A172 (cell line): ENCODE results near the gene RAPGEF2. TPM values are rescaled to one million over a fixed set of nuclear protein-coding genes. Genes with fewer than 3 reads are reported as not detected.

Experiments
- DNase-seq: peaks from one replicate; pipeline ENCODE4 v3.0.0-alpha.2; 2015; ENCODE audit warnings: low spot score
- total RNA-seq: library from RNA; depleted of rRNA; stranded (reverse); fragments of >200 nt; shearing (Covaris generic); gene quantifications from 2 replicates; pipeline ENCODE4 v1.2.3, GENCODE V29; 2014

The RAPGEF2 gene
- total RNA-seq, 1 experiment from 2014 or later: 30.0 TPM

- no peak for DNase-seq
Observed at GRCh38 chr4:159131564-159131963, 28.7 kb downstream of the RAPGEF2 start.

GRCh38 chr4:159134429-159134828, 31.6 kb downstream of the RAPGEF2 start:
- no peak for DNase-seq

GRCh38 chr4:159137176-159137575, 34.3 kb downstream of the RAPGEF2 start:
- DNase-seq: no peak

DNA sequence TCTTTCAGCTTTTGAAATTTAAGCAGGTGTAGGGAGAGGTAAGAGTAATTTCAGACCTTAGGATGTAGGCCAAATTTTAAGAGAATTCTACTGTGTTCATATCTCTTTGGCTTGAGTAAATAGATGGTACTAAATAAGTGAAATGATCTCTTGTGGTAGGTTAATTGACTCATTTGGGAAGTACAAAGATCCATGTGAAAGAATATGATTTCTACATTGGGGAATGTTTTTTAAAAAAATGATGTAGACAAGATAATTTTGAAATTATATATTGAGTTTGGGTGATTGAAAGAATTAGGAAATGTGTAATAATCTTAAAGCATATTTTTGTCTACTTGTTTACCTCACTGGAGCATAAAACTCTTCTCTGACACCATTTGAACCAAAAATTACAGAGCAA, 35.6 kb downstream of the RAPGEF2 start:
- no peak for DNase-seq

- DNase-seq: no peak
Observed at GRCh38 chr4:159141193-159141592, 38.3 kb downstream of the RAPGEF2 start.

- DNase-seq: no peak
Observed at GRCh38 chr4:159142241-159142640, 39.4 kb downstream of the RAPGEF2 start.

DNA sequence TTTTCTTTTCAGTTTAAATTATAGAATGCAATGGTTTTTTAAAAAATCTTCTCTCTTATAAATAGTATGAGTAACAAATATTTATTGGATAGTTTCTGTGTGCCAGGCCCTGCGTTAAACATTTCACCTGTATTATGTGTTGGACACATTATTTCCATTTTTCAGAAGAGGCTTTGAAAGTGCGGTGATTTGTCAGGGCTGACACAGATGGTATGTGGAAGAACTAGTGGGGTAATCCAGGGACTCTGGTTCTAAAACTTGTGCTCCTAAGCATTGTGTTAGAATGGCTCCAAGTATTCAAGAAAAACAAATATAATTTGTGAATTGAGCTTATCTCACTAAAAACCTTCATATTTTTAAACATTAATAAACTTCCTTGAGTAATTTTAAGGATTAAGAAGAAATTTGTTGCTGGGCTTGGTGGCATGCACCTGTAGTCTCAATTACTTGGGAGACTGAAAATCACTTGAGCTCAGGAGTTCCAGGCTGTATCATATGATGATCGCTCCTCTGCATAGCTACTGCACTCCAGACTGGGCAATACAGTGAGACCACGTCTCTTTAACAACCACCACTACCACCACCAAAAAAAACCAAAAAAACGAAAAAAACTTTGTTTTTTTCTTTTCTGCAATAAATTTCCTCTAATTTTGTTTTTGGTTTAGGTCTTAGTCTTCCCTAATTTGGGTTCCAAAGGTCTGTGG, 40.0 kb downstream of the RAPGEF2 start:
- no peak for DNase-seq

GRCh38 chr4:159143687-159144086, 40.8 kb downstream of the RAPGEF2 start:
- DNase-seq: no peak

- DNase-seq: no peak
Observed at GRCh38 chr4:159144112-159144694, 41.3 kb downstream of the RAPGEF2 start.

- DNase-seq: no peak
Observed at GRCh38 chr4:159145318-159145991, 42.6 kb downstream of the RAPGEF2 start.

GRCh38 chr4:159145992-159146330, 43.1 kb downstream of the RAPGEF2 start:
- DNase-seq: no peak

DNA sequence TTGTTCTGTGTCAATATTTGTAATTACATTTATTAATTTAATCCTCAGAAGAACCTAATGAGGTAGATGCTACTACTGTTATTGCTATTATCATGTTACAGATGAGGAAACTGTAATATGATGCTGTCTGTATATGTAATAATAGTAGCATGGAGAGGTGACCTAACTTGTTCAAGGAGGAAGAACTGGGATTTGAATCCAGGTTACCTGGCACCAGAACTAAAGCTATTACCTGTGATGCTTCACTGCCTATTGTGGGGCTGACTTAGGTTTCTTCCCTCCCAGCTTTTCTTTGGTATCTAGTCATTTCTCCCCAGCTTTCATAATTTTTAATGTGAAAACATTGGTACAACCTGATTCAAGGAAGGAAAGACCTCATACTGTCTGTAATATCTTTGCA, 43.6 kb downstream of the RAPGEF2 start:
- no peak for DNase-seq

DNA sequence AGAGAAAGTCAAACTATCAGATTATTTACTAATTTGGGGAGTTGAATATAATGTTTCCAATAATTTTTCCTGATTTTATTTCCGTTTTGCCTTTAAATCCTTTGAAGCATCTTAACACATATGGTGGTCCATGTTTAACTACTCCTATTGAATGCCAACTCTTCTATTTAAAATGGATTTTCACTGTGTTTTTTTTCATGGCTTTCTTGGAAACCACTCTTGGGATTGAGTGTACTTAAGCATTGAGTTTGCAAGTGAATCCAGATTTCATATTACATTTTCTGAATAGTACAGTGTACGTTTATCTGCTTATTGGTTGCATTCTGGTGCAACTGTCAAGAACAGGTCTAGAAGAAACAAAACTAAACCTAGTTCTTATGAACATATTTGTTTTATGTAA, 45.6 kb downstream of the RAPGEF2 start:
- DNase-seq: no peak

DNA sequence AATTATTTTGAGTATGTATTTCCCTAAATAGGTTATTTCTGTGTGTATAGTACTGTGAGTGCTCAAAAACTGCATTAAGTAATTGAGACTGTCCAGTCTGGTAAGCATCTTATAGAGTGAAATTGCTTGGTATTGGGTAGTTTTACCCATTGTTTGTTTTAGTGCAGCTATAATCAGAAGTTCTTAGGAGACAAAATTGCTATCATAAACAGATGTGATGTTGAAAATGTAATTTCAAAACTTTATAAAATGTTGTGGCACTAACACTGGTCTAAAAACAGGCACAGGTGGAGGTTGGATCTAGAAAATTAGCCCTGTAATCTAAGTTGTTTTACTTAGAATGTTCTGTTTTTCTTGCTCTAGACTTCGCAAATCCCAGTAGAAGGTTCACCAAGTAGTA, 46.8 kb downstream of the RAPGEF2 start:
- no peak for DNase-seq

DNA sequence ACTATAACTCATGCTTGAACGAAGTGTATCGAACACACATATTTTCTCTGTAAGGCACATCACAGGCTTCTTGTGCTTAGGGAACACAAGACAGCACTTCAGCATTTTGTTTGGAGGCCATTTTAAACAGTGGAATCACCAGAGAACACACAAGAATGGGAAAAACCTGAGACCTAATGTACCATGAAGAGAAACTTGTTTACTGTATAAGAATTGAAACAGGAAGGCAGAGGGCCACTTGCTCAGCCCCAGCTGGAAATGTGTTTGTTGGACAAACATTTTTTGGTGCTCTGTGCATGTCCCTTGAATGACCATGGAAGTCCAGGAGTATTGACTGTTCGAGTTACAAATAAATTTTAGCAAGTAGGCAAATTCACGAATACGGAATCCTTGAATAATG, 47.5 kb downstream of the RAPGEF2 start:
- DNase-seq: no peak

DNA sequence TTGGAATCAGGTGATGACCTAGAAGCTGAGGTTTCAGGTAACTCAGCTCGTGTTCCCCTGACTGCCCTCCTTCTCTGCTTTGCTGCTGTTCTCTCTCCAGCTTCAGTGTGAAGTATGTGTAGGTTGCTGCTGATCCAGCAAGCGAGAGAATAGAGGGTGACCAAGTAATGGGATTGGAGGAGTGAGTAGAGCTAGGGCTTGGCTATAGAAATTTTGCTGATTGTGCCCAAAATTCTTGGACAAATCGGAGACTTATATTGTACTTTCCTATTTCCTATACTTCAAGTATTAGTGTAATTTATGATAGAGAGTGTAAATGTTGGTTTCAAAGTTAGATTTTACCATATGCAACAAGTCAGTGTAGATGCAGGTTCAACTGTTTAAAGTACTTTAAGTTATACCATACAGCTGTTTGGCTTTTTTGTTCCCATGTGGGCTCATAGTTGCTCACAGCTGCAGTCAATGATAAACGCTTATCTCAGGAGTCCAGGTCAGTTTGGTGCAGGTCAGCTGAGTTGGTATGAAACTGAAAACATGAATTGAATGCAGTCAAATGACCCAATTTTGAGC, 48.0 kb downstream of the RAPGEF2 start:
- DNase-seq: no peak

GRCh38 chr4:159151689-159152088, 48.8 kb downstream of the RAPGEF2 start:
- DNase-seq: no peak

DNA sequence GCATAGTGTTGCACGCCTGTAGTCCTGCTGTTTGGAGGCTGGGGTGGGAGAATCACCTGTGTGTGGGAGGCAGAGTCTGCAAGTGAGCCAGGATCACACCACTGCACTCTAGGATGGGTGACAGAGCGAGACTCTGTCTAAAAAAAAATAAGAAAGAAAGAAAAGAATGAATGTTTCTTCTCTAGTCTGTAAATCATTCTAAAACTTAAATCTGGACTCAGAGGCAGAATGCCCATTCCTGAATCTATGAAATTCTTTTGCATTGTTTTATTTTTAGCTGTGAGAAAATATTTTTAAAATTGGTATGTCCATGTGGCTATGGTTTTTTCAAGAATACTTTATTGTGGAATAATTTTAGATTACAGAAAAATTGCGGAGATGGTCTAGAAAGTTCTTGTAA, 49.3 kb downstream of the RAPGEF2 start:
- DNase-seq: no peak

DNA sequence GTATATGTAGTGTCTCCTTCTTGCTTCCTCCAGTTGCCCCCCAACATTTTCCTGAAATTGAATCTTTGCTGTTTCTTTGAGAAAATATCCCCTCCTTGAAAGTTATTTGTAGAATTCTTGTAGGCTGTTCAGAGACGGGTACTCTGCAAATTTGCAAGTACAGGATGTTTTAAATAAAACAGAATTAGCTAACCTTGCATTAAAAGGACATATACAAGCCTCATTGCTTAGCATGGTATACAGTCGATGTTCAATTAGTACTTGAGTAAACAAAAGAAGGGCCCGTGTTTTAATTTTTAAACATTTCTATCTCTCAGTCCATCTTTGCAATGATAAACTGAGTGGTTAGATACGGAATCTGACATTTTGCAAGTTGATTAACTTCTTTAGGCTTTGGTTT, 50.8 kb downstream of the RAPGEF2 start:
- no peak for DNase-seq

DNA sequence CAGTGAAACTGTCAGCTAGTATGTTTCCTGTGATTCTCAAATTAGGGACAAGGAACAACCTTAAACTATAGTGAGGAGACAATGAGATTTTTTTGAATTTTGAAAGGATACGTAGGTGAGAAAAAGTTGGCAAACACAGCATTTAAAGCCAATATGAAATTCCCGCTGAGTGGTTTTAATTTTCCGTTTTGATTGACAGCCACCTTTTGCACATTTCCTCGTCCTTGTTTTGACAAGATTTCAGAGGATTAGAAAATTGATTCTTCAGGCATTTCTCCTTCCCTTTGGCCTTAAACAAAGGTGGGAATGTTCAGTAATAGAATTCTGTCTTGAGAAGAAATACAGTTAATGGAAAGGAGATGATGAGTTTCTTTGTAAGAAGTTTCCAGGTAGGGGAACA, 52.2 kb downstream of the RAPGEF2 start:
- DNase-seq: no peak

DNA sequence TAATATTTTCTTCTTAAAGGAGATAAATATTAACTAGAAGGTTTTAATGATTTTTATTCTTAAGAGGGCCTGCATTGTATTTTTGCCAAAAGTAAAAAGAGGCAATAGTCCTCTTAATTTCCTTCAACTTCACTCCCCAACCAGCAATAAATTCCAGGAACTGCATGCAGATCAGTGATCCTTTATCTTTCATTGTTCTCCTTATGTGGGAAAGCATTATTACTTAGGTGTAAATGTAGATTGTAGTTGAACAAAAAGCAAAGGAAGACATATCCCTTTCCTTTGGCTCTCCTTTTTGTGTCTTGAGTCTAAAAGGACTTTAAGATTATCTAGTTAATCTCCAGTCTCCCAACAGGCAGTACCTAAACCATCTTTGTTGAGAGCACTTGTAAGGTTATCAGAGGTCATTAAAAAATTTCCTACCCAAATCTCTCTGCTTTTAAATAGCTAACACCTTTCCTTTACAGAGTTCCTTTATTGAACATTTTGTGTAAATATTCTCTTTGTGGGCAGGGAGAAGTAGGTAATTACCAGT, 55.3 kb downstream of the RAPGEF2 start:
- DNase-seq: no peak

DNA sequence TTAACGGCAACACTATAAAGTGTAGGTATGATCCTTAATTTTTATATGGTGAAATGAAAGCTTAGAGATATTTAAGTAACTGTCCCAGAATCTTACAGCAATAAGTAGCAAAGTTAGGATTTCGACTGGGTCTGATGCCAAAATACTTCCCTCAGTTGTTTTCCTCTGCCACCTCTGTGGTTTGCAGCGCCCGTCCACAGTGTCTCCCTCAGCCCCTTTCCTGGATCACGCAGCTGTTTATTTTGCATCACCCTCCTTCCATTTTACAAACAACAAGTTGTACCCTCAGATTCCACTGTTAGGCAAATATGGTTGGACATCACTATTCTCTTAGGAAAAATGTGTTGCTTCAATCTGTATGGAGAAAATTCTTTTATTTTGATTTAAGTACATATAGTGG, 56.1 kb downstream of the RAPGEF2 start:
- no peak for DNase-seq

- no peak for DNase-seq
Observed at GRCh38 chr4:159159611-159160010, 56.7 kb downstream of the RAPGEF2 start.
